Gastroesophageal sphincter (tissue), 3 donors: Measurements from ENCODE around the gene CDKL1.

Experiments
- CTCF ChIP-seq, 4 experiments: fragments of 200-600 bp in 2 of 4; fragments of 450-650 bp in 2 of 4; sonication (generic) in 1 of 4; IDR thresholded peaks; one replicate each; pipeline ENCODE4 v1.5.1; 2017 to 2019; ENCODE audit warnings: antibody characterized with exemption in 4 of 4, mild to moderate bottlenecking in 2 of 4, moderate library complexity in 2 of 4
- POLR2A ChIP-seq, 2 donors: fragments of 450-650 bp; IDR thresholded peaks; one replicate each; pipeline ENCODE4 v1.6.1; 2017; ENCODE audit warnings: antibody characterized with exemption in 2 of 2, mild to moderate bottlenecking in 2 of 2, moderate library complexity in 1 of 2

- TF ChIP-seq CTCF (IDR thresholded peaks at IDR 0.05) (no peak), POLR2A (IDR thresholded peaks at IDR 0.05) (no peak)
These were observed 17.1 kb downstream of the CDKL1 start for GRCh38 chr14:50379563-50379962.
